Neural progenitor cell (in vitro differentiated cells): ENCODE results near the gene BAG5. TPM values are rescaled to one million over a fixed set of nuclear protein-coding genes. Genes with fewer than 3 reads are reported as not detected.

Experiments used
- DNase-seq: peaks from one replicate; pipeline ENCODE4 v3.0.0-alpha.2; 2016; ENCODE audit warnings: low spot score
- H2AFZ ChIP-seq: fragments of 200-600 bp; sonication (generic); replicated peaks from 2 replicates; pipeline ENCODE4 v1.6.1; 2016; ENCODE audit warnings: antibody characterized with exemption
- H3F3A ChIP-seq: fragments of 200-600 bp; sonication (generic); 2 replicates; pipeline ENCODE4 v1.6.1; 2016; ENCODE audit warnings: antibody characterized with exemption, low read depth
- H3K27ac ChIP-seq: fragments of 200-600 bp; sonication (generic); 2 replicates; pipeline ENCODE4 v1.5.1; 2016; ENCODE audit warnings: mild to moderate bottlenecking
- H3K27me3 ChIP-seq: fragments of 200-600 bp; sonication (generic); 2 replicates; pipeline ENCODE4 v1.6.1; 2016; ENCODE audit warnings: mild to moderate bottlenecking, moderate library complexity
- H3K36me3 ChIP-seq: fragments of 200-600 bp; sonication (generic); 2 replicates; pipeline ENCODE4 v1.5.1; 2016
- H3K4me1 ChIP-seq: fragments of 200-600 bp; sonication (generic); 2 replicates; pipeline ENCODE4 v1.6.1; 2016; ENCODE audit warnings: mixed run types
- H3K4me2 ChIP-seq: fragments of 200-600 bp; sonication (generic); 2 replicates; pipeline ENCODE4 v1.6.1; 2016
- H3K4me3 ChIP-seq: fragments of 200-600 bp; sonication (generic); 2 replicates; pipeline ENCODE4 v1.5.1; 2016
- H3K79me2 ChIP-seq: fragments of 200-600 bp; sonication (generic); 2 replicates; pipeline ENCODE4 v1.6.1; 2016; ENCODE audit warnings: low read depth
- H3K9ac ChIP-seq: fragments of 200-600 bp; sonication (generic); 2 replicates; pipeline ENCODE4 v1.6.1; 2016
- H3K9me3 ChIP-seq: fragments of 200-600 bp; sonication (generic); 2 replicates; pipeline ENCODE4 v1.5.1; 2016; ENCODE audit warnings: low read depth
- H4K20me1 ChIP-seq: fragments of 200-600 bp; sonication (generic); 2 replicates; pipeline ENCODE4 v1.6.1; 2016; ENCODE audit warnings: low read depth
- H3K27ac Mint-ChIP-seq: 3 replicates; pipeline ENCODE4 v1.8.0; 2021; ENCODE audit warnings: mixed read lengths
- H3K27me3 Mint-ChIP-seq: 2 replicates; pipeline ENCODE4 v1.8.0; 2022; ENCODE audit warnings: low read depth, mild to moderate bottlenecking, inconsistent platforms, moderate library complexity, mixed read lengths; ENCODE audit not compliant: insufficient read depth
- H3K36me3 Mint-ChIP-seq: 3 replicates; pipeline ENCODE4 v1.8.0; 2021; ENCODE audit warnings: mixed read lengths
- H3K4me1 Mint-ChIP-seq: 3 replicates; pipeline ENCODE4 v1.8.0; 2021; ENCODE audit warnings: mixed read lengths
- H3K4me3 Mint-ChIP-seq: 3 replicates; pipeline ENCODE4 v1.8.0; 2021; ENCODE audit warnings: mild to moderate bottlenecking, moderate library complexity, mixed read lengths
- H3K9me3 Mint-ChIP-seq: 3 replicates; pipeline ENCODE4 v1.8.0; 2020; ENCODE audit warnings: mixed read lengths
- CTCF ChIP-seq: fragments of 200-600 bp; sonication (generic); IDR thresholded peaks from 2 replicates; pipeline ENCODE4 v1.5.1; 2017; ENCODE audit warnings: antibody characterized with exemption, mild to moderate bottlenecking
- EZH2 ChIP-seq: fragments of 200-600 bp; sonication (generic); IDR thresholded peaks from 2 replicates; pipeline ENCODE4 v1.6.1; 2017; ENCODE audit warnings: antibody characterized with exemption, mild to moderate bottlenecking, moderate library complexity
- EZH2phosphoT487 ChIP-seq: fragments of 200-600 bp; sonication (generic); IDR thresholded peaks from 2 replicates; pipeline ENCODE4 v1.6.1; 2017; ENCODE audit warnings: antibody characterized with exemption
- total RNA-seq: library from RNA; depleted of rRNA; stranded (reverse); fragments of >200 nt; gene quantifications from 2 replicates; pipeline ENCODE4 v1.2.3, GENCODE V29; 2015; ENCODE audit warnings: low replicate concordance

Gene BAG5
- total RNA-seq, 1 donor from 2014 or later, result 59.9 TPM

- no peaks in the 10 kb centered on the region for H3K36me3 ChIP-seq
- H3K4me3 Mint-ChIP-seq, result no peak overlapping the region
Observed at GRCh38 chr14:103533137-103533998, 29.1 kb downstream of the BAG5 start.

DNA sequence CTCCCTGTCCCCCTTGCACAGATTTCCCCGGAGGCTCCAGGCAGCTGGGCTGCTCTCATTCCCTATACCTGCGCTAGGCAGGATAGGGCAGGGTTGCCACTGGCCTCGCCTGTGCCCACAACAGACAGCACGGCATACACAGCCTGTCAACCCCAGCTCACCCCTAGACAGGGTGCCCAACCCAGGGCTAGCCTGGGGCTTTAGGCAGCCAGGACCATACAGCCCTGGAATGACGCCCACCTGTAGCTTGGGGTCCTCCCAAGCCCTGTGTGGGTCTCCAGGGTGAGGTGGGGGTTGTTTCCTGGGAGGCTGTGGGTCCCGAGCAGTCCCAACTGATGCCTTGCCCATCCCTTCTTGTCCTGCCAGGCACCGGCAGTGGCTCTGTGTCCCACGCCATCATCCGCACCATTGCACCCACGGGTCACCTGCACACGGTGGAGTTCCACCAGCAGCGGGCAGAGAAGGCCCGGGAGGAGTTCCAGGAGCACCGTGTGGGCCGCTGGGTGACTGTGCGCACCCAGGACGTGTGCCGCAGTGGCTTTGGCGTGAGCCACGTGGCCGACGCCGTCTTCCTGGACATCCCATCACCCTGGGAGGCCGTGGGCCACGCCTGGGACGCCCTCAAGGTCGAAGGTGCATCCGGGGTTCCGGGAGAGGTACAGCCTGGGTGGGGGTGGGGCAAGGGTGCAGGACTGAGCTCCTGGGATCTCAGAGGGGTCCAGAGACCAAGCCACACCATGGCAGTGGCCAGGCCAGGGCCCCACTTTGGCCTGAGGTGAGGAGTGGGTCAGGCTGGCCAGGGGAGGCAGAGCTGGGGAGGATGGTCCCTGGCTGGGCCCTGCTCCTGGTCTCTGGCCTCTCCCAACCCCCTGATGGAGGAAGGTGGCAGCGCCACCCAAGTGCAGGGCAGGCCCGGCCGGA is 30.0 kb downstream of the BAG5 start:
- Histone ChIP-seq H3K27ac (no peak overlapping the region), H3K4me1 (peaks cover 13% of the 10 kb centered on the region), H3K9ac (no peak overlapping the region), H3K27me3 (no peaks in the 10 kb centered on the region), H3K79me2 (peaks cover 17% of the 10 kb centered on the region), H3F3A (no peaks in the 10 kb centered on the region), H3K36me3 (no peaks in the 10 kb centered on the region), H3K9me3 (no peaks in the 10 kb centered on the region), H3K4me2 (no peak overlapping the region), H2AFZ (no peak overlapping the region), H3K4me3 (no peak overlapping the region), H4K20me1 (peaks cover 28% of the 10 kb centered on the region)
- H3K4me3 Mint-ChIP-seq, result peak overlapping the region; percentile 68
- no peak for DNase-seq
- peaks cover 18% of the 10 kb centered on the region for H3K4me1 Mint-ChIP-seq
- TF ChIP-seq EZH2 (no peak), CTCF (no peak), EZH2phosphoT487 (no peak)
- peaks cover 2% of the 10 kb centered on the region for H3K36me3 Mint-ChIP-seq
- H3K27me3 Mint-ChIP-seq, result peaks cover 4% of the 10 kb centered on the region
- H3K27ac Mint-ChIP-seq, result no peak overlapping the region
- no peaks in the 10 kb centered on the region for H3K9me3 Mint-ChIP-seq

More at GRCh38 chr14:103533137-103533998, 29.1 kb downstream of the BAG5 start:
- Histone ChIP-seq H3K4me3 (no peak overlapping the region), H3K27ac (no peak overlapping the region), H3K4me2 (no peak overlapping the region), H3K9ac (no peak overlapping the region), H3K27me3 (no peaks in the 10 kb centered on the region), H4K20me1 (peaks cover 28% of the 10 kb centered on the region), H3K79me2 (peaks cover 17% of the 10 kb centered on the region), H3K9me3 (no peaks in the 10 kb centered on the region), H3K4me1 (peaks cover 8% of the 10 kb centered on the region), H2AFZ (no peak overlapping the region), H3F3A (no peaks in the 10 kb centered on the region)
- Mint-ChIP-seq H3K9me3 (no peaks in the 10 kb centered on the region), H3K4me1 (peaks cover 12% of the 10 kb centered on the region), H3K27ac (no peak overlapping the region), H3K36me3 (peaks cover 2% of the 10 kb centered on the region), H3K27me3 (peaks cover 4% of the 10 kb centered on the region)
- TF ChIP-seq EZH2 (no peak), CTCF (no peak), EZH2phosphoT487 (no peak)
- no peak for DNase-seq

DNA sequence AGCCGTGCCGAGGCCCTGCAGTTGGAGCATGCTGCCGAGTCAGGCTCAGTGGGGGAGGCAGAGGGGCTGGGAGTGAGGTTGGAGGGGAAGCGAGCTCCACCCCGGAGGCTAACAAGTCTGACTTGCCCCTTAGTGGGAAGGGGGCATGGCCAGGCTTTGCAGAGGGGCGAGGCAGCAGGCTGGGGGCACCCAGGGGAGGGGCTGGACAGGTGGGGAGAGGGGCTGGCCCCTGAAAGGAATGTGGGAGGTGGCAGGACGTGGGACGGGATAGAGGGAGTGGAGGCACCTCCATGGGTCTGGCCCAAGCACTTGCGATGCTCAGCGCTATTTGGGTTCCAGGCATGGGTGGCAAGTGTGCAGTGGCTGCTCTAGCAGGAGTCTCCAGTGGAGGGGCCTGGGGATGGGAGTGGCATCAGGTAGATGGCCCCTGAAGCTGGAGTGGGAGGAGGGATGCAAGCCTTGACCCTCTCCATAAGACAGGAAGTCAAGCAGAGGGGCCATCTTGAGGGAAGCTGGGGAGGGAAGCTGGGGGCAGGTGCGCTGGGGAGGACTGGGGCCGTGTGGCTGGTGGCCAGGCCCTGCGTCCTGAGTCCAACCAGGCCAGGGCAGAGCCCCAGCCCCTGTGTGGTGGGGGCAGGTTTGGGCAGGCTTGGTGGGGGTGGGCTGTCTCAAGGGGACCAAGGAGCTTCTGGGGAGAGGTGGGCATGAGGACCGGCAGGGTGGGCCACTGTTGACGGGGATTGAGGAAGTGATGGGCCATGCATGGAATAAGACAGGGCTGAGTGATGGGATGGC is 30.8 kb downstream of the BAG5 start:
- Histone ChIP-seq H4K20me1 (peaks cover 28% of the 10 kb centered on the region), H3K27me3 (no peaks in the 10 kb centered on the region), H3K4me3 (no peak overlapping the region), H3K4me2 (no peak overlapping the region), H3K9me3 (no peaks in the 10 kb centered on the region), H3K4me1 (peaks cover 13% of the 10 kb centered on the region), H3F3A (no peaks in the 10 kb centered on the region), H2AFZ (no peak overlapping the region), H3K27ac (no peak overlapping the region), H3K36me3 (no peaks in the 10 kb centered on the region), H3K79me2 (peaks cover 17% of the 10 kb centered on the region), H3K9ac (no peak overlapping the region)
- TF ChIP-seq EZH2phosphoT487 (no peak), EZH2 (no peak), CTCF (no peak)
- Mint-ChIP-seq H3K4me1 (peaks cover 24% of the 10 kb centered on the region), H3K27ac (no peak overlapping the region), H3K9me3 (no peaks in the 10 kb centered on the region), H3K4me3 (peak overlapping the region; percentile 68), H3K27me3 (peaks cover 4% of the 10 kb centered on the region), H3K36me3 (no peaks in the 10 kb centered on the region)
- no peak for DNase-seq
